NCI-H1694 treated with DMSO at 0.1 percent for 48 hours (cell line): ENCODE results near the gene ALX1.

Experiments used
- DNase-seq: peaks from one replicate; lab custom pipeline; 2025; lab: John Stamatoyannopoulos, UW

Gene ALX1

GRCh38 chr12:85280165-85280983 lies at the start of gene ALX1:
Gene ALX1, plus strand, starts transcription at chr12:85280220. Its CDS starts 42 bp downstream, at chr12:85280262.
- DNase-seq: no peak

DNA sequence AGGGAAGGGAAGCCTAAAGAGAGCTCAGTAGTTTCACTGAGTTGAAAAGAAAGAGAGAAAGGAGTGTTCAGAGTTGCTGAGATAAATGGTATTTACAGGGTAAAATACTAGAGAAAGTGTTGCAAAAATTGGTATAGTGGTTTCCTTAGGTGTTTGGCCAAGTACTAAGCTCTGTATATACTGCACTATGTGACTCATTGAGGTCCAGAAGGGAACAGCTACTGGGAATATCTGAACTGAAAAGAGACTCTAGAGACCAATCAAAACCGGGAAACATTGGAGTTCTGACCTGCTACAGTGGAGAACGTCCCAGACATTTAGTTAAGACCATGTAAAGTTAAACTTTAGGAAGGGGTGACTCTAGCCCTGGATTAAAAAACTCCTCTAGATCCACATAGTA lies 42.7 kb upstream of the ALX1 start:
- DNase-seq: no peak

- no peak for DNase-seq
Measured at GRCh38 chr12:85244561-85244960, 35.5 kb upstream of the ALX1 start.

- DNase-seq: no peak
Measured at GRCh38 chr12:85253853-85254252, 26.2 kb upstream of the ALX1 start.

DNA sequence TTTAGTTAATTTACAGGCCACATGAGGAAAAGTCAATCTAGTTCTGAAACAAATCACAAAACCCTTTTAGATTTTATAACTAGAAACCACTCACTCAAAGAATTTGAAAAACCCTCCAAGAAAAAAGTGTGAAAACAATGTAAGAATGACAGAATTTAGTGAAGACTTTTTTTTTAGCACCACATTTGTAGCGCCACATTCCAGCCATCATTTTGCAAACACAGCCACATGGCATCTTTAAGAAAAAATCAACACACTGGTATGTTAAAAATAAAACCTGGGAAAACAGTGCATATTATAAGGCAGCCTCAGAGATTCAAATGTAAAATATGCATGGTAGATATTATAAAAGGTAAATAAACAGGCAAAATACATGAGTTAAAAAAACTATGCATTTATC lies 22.3 kb upstream of the ALX1 start:
- DNase-seq: no peak

GRCh38 chr12:85260447-85260846 lies 19.6 kb upstream of the ALX1 start:
- no peak for DNase-seq

DNA sequence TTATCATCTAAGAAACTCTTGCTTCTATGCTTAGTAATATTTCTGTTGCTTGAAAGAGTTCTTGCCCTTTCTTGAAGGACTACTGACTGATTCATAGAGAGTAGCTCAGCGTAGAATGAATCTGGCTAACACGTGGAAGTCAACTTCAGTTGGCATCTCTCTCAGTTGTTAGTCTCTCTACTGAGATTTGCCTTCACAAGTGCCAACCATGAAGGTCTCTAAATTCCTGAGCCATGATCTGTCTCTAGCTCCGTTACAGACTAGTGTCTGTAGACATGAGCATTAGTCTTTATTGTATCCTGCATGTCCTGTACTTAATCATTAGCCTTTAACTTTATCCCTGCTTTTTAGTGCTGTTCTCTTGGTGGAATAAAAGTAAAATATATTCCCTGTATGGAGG lies 19.1 kb upstream of the ALX1 start:
- no peak for DNase-seq

DNA sequence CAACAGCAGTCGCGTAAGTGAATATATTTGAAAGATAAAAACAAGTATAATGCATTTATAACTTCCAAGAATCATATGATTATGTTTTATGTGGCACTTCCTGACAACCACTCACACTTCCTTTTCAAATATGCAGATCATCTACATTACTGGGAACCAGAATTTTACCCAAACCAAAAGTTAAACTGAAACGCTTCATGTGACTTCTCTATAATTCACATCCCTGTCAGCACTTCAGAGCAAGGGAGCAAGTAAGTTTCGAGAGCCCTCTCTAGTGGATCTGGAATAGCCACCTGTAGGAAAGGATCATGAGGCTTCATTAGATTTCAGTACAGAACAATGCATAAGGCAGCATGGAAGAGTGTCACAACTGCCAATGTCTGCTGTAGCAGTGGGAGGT lies 13.7 kb upstream of the ALX1 start:
- no peak for DNase-seq

GRCh38 chr12:85273381-85274314 lies 6.4 kb upstream of the ALX1 start:
- no peak for DNase-seq

DNA sequence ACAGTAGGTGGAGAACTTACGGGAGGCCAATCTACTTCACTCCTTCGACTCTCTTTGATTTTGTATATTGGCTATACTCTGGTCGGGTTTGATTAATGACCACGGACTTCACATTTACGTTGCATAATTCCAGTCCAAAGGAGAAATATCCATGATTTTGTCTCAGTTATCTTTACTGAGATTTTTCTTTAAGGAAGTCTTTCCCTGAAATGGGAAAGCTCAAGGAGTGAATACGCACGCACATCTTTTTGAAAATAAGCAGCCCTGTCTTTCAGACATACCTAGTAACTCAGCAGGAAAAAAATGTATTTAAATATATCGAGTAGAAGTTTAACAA lies 5.7 kb upstream of the ALX1 start:
- no peak for DNase-seq

DNA sequence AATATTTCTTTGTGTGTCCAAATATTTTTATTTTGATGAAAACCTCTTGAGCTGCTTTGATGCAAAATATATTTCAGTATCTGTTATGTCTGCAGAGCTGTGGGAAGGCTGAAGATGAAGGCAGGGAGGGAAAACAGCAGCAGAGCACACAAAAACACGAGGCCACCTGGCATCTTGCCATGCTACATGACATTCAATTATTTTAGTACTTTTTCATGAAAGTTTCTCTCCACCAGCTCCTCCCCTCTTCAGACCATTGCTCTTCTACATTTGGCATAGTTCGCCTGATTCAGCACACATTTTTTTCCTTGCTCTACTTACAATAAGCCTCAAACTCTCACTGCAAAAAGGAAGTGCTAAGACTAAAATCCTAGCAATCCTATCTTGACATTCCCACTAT lies 4.6 kb upstream of the ALX1 start:
- no peak for DNase-seq

DNA sequence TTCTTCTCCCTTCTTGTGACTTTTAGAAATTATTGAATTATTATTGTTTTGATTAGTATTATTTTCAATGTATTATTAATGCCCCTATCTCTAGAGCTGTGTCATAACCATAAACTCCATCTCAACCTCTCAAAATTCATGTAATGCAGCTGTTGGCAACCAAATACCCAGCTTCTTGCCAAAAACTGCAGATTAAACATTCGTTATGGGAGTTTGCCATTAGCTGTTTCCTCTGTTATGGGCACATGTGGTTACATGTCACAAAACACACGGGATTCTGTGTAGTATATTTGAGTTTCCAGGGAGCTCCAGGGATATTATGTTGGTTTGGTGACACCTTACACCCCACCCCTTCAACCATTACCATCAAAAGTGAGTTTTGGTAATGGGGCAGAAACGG lies 2.8 kb upstream of the ALX1 start:
- DNase-seq: no peak

DNA sequence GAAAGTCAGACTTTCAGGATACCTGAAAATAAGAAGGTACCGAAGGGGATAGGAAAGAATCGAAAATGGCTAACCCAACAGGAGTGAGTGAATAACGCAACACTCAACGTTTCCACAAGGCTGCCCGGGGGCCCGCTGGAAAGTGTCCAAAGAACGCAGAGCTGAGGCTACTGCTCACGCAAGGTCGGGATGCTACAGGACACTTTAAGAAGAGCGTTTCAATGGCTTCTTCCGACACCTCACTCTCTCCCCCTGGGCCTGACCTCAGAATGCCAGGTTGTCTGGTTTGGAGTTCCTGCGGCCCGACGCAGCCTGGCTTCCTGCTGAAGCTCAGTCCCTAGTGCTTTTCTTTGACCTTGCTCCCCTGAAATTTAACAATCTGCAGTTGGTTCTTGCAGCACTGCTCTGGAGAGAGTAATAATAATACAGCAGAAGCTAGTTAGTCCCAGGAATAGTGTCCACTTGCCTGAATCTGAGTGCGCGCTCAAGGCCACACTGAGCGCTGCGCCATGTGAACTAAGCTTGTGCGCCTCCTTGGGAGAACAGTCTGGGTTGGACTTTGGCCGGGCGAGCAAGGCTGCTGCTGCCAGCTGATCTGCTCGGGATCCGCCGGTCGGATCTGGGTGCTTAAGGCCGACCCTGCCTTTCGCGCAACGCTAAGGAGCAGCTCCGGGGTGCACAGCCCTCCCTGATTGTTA lies 2.0 kb upstream of the ALX1 start:
- DNase-seq: no peak

DNA sequence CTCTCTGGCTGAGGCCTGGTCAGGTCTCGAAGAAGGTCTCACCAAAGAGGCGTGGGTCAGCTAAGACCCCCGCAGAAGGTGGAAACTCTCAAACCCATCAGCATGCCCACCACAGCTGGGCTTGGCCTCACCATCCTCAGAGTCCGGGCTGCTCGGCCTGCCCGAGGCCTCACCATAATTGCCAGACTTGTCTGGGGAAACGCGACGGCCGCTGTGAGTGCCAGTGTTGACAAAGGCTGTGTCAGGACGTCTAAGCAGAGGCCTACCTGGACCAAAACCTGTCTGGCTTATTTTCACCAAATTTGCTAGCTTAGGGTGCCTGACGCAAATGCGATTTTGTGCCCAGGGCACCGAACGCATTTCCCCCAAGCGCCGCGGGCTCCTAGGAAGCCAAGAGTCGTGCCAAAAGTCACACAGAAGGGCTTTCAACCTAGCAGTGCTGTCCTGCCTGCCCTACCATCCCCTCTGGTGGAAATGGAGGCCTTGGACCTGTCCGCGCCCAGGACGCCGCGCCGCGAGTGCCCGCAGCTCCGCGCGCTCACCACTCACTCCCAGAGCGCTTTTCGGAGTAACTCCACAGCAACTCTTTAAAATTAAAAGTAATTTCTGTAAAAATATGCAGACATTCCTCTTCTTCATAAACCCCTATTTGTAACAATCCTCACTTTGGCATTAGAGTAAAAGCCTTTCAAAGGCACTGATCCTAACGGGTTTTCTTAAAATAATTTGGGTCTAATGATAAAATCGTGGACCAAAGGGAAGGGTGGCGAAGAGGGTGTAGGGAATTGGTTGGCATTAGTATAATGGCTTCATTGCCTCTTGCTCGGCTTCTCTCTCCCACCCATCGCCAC lies 1.2 kb upstream of the ALX1 start:
- no peak for DNase-seq

- no peak for DNase-seq
Measured at GRCh38 chr12:85279449-85280164, 413 bp upstream of the ALX1 start.

- no peak for DNase-seq
Measured at GRCh38 chr12:85280984-85281630, 1.1 kb downstream of the ALX1 start.

GRCh38 chr12:85281636-85282312 lies 1.8 kb downstream of the ALX1 start:
- no peak for DNase-seq

GRCh38 chr12:85283560-85283959 lies 3.5 kb downstream of the ALX1 start:
- DNase-seq: no peak

- DNase-seq: no peak
Measured at GRCh38 chr12:85296362-85296761, 16.3 kb downstream of the ALX1 start.

DNA sequence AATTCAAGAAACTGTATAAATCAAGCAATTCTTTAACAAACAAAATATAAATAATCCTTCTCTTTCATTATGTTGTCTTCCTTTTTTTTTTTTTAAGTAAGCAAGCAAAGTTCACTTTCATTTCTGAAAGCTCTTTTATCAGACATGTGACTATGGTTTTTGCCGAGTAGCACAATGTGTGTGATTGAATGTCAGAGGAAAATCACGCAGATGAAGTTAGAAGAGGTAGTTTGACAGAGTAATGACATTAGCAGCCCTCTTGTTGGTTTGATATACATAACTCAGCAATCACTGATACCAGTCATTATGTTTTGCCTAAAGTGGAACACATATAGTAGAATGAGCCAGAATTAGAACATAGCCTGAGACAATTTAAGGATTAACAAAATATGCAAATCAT lies 19.0 kb downstream of the ALX1 start:
- no peak for DNase-seq
